Cardiac muscle cell (in vitro differentiated cells and primary cell): ENCODE measurements around the gene NCS1. TPM values are rescaled to one million over a fixed set of nuclear protein-coding genes. Genes with fewer than 3 reads are reported as not detected.
A peak's percentile ranks its signal among the peaks of the same experiment; 100 is the strongest.

ENCODE experiments used
- DNase-seq, 2 donors: peaks; one replicate each; pipeline versions ENCODE4 v3.0.0 to v3.0.0-alpha.2; 2010 to 2017; ENCODE audit warnings: low read depth in 1 of 2, low spot score in 1 of 2
- H3K27ac ChIP-seq: fragments of 200-600 bp; sonication (generic); 2 replicates; pipeline ENCODE4 v1.5.1; 2016
- H3K27me3 ChIP-seq: fragments of 200-600 bp; sonication (generic); 2 replicates; pipeline ENCODE4 v1.6.0; 2016; ENCODE audit warnings: control low read depth
- H3K36me3 ChIP-seq: fragments of 200-600 bp; sonication (generic); 2 replicates; pipeline ENCODE4 v1.5.1; 2016; ENCODE audit warnings: control low read depth
- H3K4me1 ChIP-seq: fragments of 200-600 bp; sonication (generic); 2 replicates; pipeline ENCODE4 v1.8.1; 2017; ENCODE audit warnings: low read depth, mild to moderate bottlenecking, mixed run types
- H3K4me3 ChIP-seq: fragments of 200-600 bp; sonication (generic); 2 replicates; pipeline ENCODE4 v1.5.1; 2016; ENCODE audit warnings: mild to moderate bottlenecking
- H3K9me3 ChIP-seq: fragments of 200-600 bp; sonication (generic); 2 replicates; pipeline ENCODE4 v1.5.1; 2017; ENCODE audit warnings: low read depth, mild to moderate bottlenecking, control low read depth
- CTCF ChIP-seq: IDR thresholded peaks from 2 replicates; pipeline ENCODE4 v1.5.1; 2012; ENCODE audit warnings: low read depth, mild to moderate bottlenecking, low read length
- polyA plus RNA-seq: library from polyadenylated mRNA; unstranded; fragments of >200 nt; fragmentation: Nextera tagmentation; extraction: Ambion mirVana; gene quantifications from 2 replicates; pipeline ENCODE4 v1.2.1, GENCODE V29; 2016
- total RNA-seq: library from RNA; depleted of rRNA; stranded (reverse); fragments of >200 nt; gene quantifications from 2 replicates; pipeline ENCODE4 v1.2.3, GENCODE V29; 2016

The NCS1 gene
- total and polyA plus RNA-seq, 2 experiments from 2014 or later: 48.3 to 55.7 TPM

GRCh38 chr9:130194378-130194932, 22.3 kb downstream of the NCS1 start:
- DNase-seq: no peak
- TF ChIP-seq CTCF: no peak
- H3K9me3 ChIP-seq: no peaks in the 10 kb centered on the region
- no peak overlapping the region for H3K4me3 ChIP-seq
- H3K27me3 ChIP-seq: no peaks in the 10 kb centered on the region
- H3K36me3 ChIP-seq: no peaks in the 10 kb centered on the region
- H3K4me1 ChIP-seq: peaks cover 51% of the 10 kb centered on the region
- peak overlapping the region; percentile 89 for H3K27ac ChIP-seq

GRCh38 chr9:130195638-130196037, 23.4 kb downstream of the NCS1 start:
- Histone ChIP-seq H3K4me3 (no peak overlapping the region), H3K4me1 (peaks cover 58% of the 10 kb centered on the region), H3K36me3 (no peaks in the 10 kb centered on the region), H3K27ac (no peak overlapping the region), H3K27me3 (no peaks in the 10 kb centered on the region), H3K9me3 (no peaks in the 10 kb centered on the region)
- TF ChIP-seq CTCF: no peak
- DNase-seq: no peak

- TF ChIP-seq CTCF: no peak
- H3K4me3 ChIP-seq: no peak overlapping the region
- no peaks in the 10 kb centered on the region for H3K36me3 ChIP-seq
- H3K4me1 ChIP-seq: peaks cover 67% of the 10 kb centered on the region
- H3K27me3 ChIP-seq: no peaks in the 10 kb centered on the region
- H3K9me3 ChIP-seq: no peaks in the 10 kb centered on the region
- no peak for DNase-seq
- peak overlapping the region; percentile 37 for H3K27ac ChIP-seq
Observed at GRCh38 chr9:130196643-130197042, 24.4 kb downstream of the NCS1 start.

- peaks cover 62% of the 10 kb centered on the region for H3K4me1 ChIP-seq
Observed at GRCh38 chr9:130197386-130197785, 25.2 kb downstream of the NCS1 start.

GRCh38 chr9:130197888-130198287, 25.7 kb downstream of the NCS1 start:
- no peaks in the 10 kb centered on the region for H3K36me3 ChIP-seq
- H3K4me1 ChIP-seq: peaks cover 57% of the 10 kb centered on the region
- no peak overlapping the region for H3K27ac ChIP-seq
- no peaks in the 10 kb centered on the region for H3K9me3 ChIP-seq
- TF ChIP-seq CTCF: no peak
- no peaks in the 10 kb centered on the region for H3K27me3 ChIP-seq
- no peak overlapping the region for H3K4me3 ChIP-seq
- DNase-seq: peak in 1 of 2 donors; percentile 32

More at GRCh38 chr9:130197386-130197785, 25.2 kb downstream of the NCS1 start:
- H3K4me3 ChIP-seq: no peak overlapping the region
- H3K27me3 ChIP-seq: no peaks in the 10 kb centered on the region
- no peak for TF ChIP-seq CTCF
- H3K27ac ChIP-seq: peak overlapping the region; percentile 37
- H3K36me3 ChIP-seq: no peaks in the 10 kb centered on the region
- DNase-seq: no peak
- no peaks in the 10 kb centered on the region for H3K9me3 ChIP-seq
